ENCODE results near the gene MED13L.

The MED13L gene

DNA sequence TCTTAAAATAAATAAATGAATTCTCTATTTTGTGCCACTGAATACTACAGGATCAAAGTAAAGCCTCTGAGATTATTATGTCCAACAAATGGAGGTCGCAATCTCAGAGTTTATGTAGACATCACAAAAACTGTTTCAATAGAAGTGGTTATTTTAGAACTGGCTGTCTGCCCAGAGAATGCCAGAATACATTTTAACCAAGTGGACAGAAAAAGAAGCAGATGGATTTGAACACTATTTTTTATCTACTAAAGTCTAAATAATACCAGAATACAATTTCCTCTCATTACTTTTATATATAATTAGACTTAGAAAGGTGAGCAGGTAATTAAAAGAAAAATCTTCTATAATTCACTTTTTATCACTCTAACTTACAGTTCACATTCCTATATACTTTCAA is 118.3 kb downstream of the MED13L start:
- no peak overlapping the region for H3K9ac ChIP-seq (ENCODE audit: low read length)
- H3K27ac ChIP-seq (ENCODE audit: low read depth, low read length) = no peak overlapping the region
- H3K4me3 ChIP-seq (ENCODE audit: low read length) = no peak overlapping the region
- H3K27me3 ChIP-seq (ENCODE audit: control insufficient read depth, insufficient read depth, low read length) = no peaks in the 10 kb centered on the region
- H3K4me1 ChIP-seq (ENCODE audit: control insufficient read depth, insufficient read depth, low read length) = peaks cover 11% of the 10 kb centered on the region
- no peaks in the 10 kb centered on the region for H3K36me3 ChIP-seq (ENCODE audit: control insufficient read depth, insufficient read depth, low read length)

DNA sequence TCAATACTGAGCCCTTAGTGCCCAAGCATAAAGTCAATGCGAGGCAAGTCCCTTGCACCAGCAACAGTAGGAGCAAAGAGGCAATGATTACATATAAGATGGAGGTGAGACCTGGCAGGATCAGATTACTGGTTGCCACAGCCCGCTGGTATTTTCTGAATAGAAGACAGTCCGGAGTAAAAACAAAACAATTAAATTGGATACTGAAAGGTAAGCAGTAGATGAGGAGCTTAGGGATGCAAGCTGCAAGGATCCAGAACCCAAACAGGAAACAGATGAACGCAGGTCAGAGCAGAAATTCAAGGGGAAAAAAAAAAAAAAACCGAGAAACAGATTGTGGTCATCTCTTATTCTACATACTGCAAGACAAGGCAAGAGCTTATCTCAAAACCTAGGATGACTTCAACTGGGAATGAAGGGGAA is 119.6 kb downstream of the MED13L start:
- no peak overlapping the region for H3K9ac ChIP-seq (ENCODE audit: low read length)
- peaks cover 15% of the 10 kb centered on the region for H3K4me1 ChIP-seq (ENCODE audit: control insufficient read depth, insufficient read depth, low read length)
- no peaks in the 10 kb centered on the region for H3K27me3 ChIP-seq (ENCODE audit: control insufficient read depth, insufficient read depth, low read length)
- no peak overlapping the region for H3K27ac ChIP-seq (ENCODE audit: low read depth, low read length)
- H3K4me3 ChIP-seq (ENCODE audit: low read length) = no peak overlapping the region
- H3K36me3 ChIP-seq (ENCODE audit: control insufficient read depth, insufficient read depth, low read length) = no peaks in the 10 kb centered on the region

DNA sequence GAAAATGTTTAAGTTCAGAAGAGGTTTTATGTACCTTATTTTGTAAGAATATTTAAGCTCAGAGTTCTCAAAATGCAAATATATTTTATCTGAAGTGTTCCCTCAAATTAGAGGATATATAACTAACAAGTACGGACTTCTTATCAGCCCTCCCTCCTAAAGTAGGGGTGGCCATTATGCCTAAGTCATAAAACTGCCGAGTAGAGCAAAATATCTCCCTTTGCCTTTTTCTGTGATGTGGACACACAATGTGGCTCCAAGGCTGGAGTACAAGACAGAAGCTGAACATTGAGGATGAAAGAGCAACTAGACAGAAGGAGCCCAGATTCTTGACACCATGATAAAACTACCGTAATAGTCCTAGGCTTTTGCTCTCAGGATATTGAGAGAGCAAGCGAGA is 120.9 kb downstream of the MED13L start:
- Histone ChIP-seq H3K27ac (ENCODE audit: low read depth, low read length) (no peak overlapping the region), H3K9ac (ENCODE audit: low read length) (no peak overlapping the region), H3K36me3 (ENCODE audit: control insufficient read depth, insufficient read depth, low read length) (no peaks in the 10 kb centered on the region), H3K4me3 (ENCODE audit: low read length) (no peak overlapping the region), H3K27me3 (ENCODE audit: control insufficient read depth, insufficient read depth, low read length) (no peaks in the 10 kb centered on the region), H3K4me1 (ENCODE audit: control insufficient read depth, insufficient read depth, low read length) (peaks cover 19% of the 10 kb centered on the region)

DNA sequence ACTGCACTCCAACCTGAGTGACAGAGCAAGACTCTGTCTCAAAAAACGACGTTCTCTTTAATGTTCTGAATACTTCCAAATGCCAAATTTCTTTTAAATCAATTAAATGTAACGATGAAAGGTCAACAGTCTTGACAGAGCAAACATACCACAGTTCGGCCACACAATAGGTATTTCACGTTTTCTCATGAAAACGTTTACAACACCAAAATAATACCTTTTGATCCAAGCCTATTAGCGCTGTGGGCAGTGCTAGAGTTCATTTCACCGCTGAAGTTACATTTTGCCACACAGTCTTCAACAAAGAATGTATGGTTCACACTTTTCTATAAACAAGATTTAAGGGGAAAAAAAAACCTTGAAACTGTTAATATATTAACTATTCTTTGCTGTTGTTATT is 122.1 kb downstream of the MED13L start:
- Histone ChIP-seq H3K4me3 (ENCODE audit: low read length) (no peak overlapping the region), H3K27ac (ENCODE audit: low read depth, low read length) (no peak overlapping the region), H3K36me3 (ENCODE audit: control insufficient read depth, insufficient read depth, low read length) (no peaks in the 10 kb centered on the region), H3K27me3 (ENCODE audit: control insufficient read depth, insufficient read depth, low read length) (no peaks in the 10 kb centered on the region), H3K9ac (ENCODE audit: low read length) (no peak overlapping the region), H3K4me1 (ENCODE audit: control insufficient read depth, insufficient read depth, low read length) (peaks cover 19% of the 10 kb centered on the region)

DNA sequence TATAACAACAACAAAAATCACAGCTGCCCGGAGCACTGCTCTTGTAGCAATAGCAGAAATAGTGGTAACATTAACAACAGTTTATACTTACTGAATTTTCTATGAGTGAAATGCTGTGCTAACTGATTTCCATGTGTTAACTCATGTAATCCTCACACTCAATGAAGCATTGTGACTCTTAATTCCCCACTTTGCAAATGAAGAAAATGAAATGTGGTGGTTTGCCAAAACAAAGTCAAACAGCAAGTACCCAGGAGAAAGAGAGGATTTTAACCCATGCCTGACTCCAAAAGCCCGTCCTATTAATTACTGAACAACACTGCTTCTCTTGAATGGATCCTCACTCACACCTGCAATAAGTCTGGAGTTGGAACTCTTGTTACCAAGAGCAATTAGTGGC is 123.5 kb downstream of the MED13L start:
- H3K27ac ChIP-seq (ENCODE audit: low read depth, low read length) = no peak overlapping the region
- no peaks in the 10 kb centered on the region for H3K36me3 ChIP-seq (ENCODE audit: control insufficient read depth, insufficient read depth, low read length)
- H3K4me1 ChIP-seq (ENCODE audit: control insufficient read depth, insufficient read depth, low read length) = peaks cover 10% of the 10 kb centered on the region

DNA sequence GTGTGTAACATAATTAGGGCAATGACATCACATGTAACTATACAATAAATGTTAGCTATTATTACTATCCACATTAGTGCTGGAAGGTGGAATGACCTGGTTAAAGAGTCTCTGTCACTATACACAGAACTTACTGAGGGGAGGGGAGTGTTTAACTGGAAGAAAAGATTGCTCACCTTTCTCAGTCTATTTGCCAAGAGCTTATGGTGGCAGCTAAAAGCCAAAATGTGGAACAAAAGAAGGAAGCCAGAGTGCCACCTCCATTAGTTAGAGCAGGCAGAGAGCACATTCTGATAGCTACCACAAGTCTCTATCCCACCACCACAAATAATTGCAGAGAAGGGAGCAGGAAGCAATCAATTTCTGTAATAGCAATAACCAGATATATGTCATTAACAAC is 124.4 kb downstream of the MED13L start:
- Histone ChIP-seq H3K27me3 (ENCODE audit: control insufficient read depth, insufficient read depth, low read length) (no peaks in the 10 kb centered on the region), H3K4me1 (ENCODE audit: control insufficient read depth, insufficient read depth, low read length) (peaks cover 10% of the 10 kb centered on the region), H3K36me3 (ENCODE audit: control insufficient read depth, insufficient read depth, low read length) (no peaks in the 10 kb centered on the region), H3K27ac (ENCODE audit: low read depth, low read length) (no peak overlapping the region), H3K4me3 (ENCODE audit: low read length) (no peak overlapping the region), H3K9ac (ENCODE audit: low read length) (no peak overlapping the region)

More for the DNA sequence above, 123.5 kb downstream of the MED13L start:
- H3K4me3 ChIP-seq (ENCODE audit: low read length) = no peak overlapping the region
- H3K9ac ChIP-seq (ENCODE audit: low read length) = no peak overlapping the region
- H3K27me3 ChIP-seq (ENCODE audit: control insufficient read depth, insufficient read depth, low read length) = no peaks in the 10 kb centered on the region

DNA sequence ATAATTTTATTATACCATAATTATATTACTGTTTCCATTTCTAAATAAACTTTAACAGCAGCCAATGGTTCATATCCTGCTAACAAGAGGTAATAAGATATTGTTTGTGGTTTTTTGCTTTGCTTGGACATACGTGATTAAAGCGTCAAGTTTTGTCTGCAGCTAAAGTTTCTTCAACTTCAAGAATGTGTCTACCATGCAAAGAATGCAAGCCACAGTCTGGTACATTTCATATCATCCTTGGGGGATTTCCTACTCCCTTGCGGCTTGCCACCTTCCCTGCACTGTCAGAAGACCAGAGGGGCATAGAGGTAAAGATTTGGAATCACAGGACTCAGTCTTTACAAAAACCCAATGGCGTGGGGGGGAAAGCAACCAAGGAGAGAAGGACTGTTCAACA is 125.2 kb downstream of the MED13L start:
- Histone ChIP-seq H3K9ac (ENCODE audit: low read length) (no peak overlapping the region), H3K4me1 (ENCODE audit: control insufficient read depth, insufficient read depth, low read length) (peaks cover 10% of the 10 kb centered on the region), H3K27me3 (ENCODE audit: control insufficient read depth, insufficient read depth, low read length) (no peaks in the 10 kb centered on the region), H3K4me3 (ENCODE audit: low read length) (no peak overlapping the region), H3K27ac (ENCODE audit: low read depth, low read length) (no peak overlapping the region), H3K36me3 (ENCODE audit: control insufficient read depth, insufficient read depth, low read length) (no peaks in the 10 kb centered on the region)

DNA sequence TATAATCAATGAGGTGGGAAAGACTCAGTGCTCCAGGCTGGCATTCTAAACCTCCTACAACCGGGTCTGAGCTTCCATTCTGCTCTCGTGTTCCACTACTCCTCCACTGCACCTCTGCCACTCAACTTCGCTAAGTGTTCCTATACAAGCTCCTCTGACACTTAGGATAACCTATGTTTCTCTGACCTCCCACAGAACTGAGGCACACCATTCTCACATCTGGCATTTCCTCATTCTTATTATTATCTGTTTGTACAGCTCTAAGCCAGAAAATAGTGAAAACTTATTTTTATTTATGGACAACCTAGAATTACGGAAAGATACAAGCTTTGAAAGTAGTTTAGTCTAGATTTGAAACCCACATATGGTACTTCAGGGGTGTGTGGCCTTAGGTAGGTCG is 127.0 kb downstream of the MED13L start:
- Histone ChIP-seq H3K4me3 (ENCODE audit: low read length) (no peak overlapping the region), H3K9ac (ENCODE audit: low read length) (no peak overlapping the region), H3K4me1 (ENCODE audit: control insufficient read depth, insufficient read depth, low read length) (peaks cover 10% of the 10 kb centered on the region), H3K27ac (ENCODE audit: low read depth, low read length) (no peak overlapping the region), H3K36me3 (ENCODE audit: control insufficient read depth, insufficient read depth, low read length) (no peaks in the 10 kb centered on the region), H3K27me3 (ENCODE audit: control insufficient read depth, insufficient read depth, low read length) (no peaks in the 10 kb centered on the region)

DNA sequence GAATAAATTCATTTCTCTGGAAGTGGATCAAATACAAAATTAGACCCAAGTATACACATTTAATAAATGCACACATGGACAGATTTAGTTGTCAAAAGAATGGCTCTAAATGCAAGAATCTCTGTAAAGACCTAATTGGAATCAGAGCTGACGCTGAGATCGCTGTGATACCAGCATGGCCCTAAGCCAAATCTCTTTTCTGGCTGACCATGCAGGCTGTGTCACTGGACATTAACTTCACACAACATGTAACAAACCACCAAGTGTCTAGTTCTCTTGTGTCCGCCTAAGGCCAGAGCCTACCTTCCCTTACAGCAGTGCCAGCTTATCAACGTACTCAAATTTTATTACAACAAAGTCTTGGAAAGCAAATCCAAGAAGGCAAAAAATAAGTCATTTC is 127.5 kb downstream of the MED13L start:
- Histone ChIP-seq H3K4me3 (ENCODE audit: low read length) (no peak overlapping the region), H3K27ac (ENCODE audit: low read depth, low read length) (no peak overlapping the region), H3K4me1 (ENCODE audit: control insufficient read depth, insufficient read depth, low read length) (peaks cover 10% of the 10 kb centered on the region), H3K27me3 (ENCODE audit: control insufficient read depth, insufficient read depth, low read length) (no peaks in the 10 kb centered on the region), H3K9ac (ENCODE audit: low read length) (no peak overlapping the region), H3K36me3 (ENCODE audit: control insufficient read depth, insufficient read depth, low read length) (no peaks in the 10 kb centered on the region)

DNA sequence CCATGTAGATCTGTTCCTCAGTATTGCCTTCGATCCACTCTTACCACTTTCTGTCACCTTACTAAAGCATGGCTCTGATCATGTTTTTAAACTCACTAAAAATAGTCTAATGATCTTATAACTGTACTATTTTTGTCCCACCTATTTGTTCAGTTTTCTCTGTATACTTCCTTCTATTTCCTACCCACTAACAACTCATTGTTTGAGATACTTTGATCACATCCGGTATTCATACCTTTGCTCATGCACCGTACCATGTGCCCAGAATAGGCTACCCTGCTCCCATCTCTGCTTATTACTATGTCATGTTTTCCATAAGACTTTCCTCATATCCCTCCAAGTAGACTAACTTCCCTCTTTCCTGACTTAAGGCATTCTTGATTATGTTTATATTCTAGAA is 128.6 kb downstream of the MED13L start:
- no peak overlapping the region for H3K9ac ChIP-seq (ENCODE audit: low read length)
- H3K4me1 ChIP-seq (ENCODE audit: control insufficient read depth, insufficient read depth, low read length) = peaks cover 12% of the 10 kb centered on the region
- H3K27me3 ChIP-seq (ENCODE audit: control insufficient read depth, insufficient read depth, low read length) = no peaks in the 10 kb centered on the region
- H3K27ac ChIP-seq (ENCODE audit: low read depth, low read length) = no peak overlapping the region
- no peak overlapping the region for H3K4me3 ChIP-seq (ENCODE audit: low read length)
- H3K36me3 ChIP-seq (ENCODE audit: control insufficient read depth, insufficient read depth, low read length) = no peaks in the 10 kb centered on the region

DNA sequence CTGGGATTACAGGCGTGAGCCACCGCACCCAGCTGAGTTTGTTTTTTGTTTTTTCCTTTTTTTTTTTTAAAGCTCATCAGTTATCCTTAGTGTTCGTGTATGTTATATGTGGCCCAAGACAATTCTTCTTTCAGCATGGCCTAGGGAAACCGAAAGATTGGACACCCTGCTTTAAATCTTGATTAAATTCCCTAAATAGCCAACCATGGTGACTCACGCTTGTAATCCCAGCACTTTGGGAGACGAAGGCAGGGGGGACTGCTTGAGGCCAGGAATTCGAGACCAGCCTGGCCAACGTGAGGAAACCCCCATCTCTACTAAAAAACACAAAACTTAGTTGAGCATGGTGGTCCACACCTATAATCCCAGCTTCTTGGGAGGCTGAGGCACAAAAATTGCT is 131.1 kb downstream of the MED13L start:
- Histone ChIP-seq H3K9ac (ENCODE audit: low read length) (no peak overlapping the region), H3K27ac (ENCODE audit: low read depth, low read length) (no peak overlapping the region), H3K27me3 (ENCODE audit: control insufficient read depth, insufficient read depth, low read length) (no peaks in the 10 kb centered on the region), H3K4me1 (ENCODE audit: control insufficient read depth, insufficient read depth, low read length) (peaks cover 23% of the 10 kb centered on the region), H3K4me3 (ENCODE audit: low read length) (no peak overlapping the region), H3K36me3 (ENCODE audit: control insufficient read depth, insufficient read depth, low read length) (no peaks in the 10 kb centered on the region)

DNA sequence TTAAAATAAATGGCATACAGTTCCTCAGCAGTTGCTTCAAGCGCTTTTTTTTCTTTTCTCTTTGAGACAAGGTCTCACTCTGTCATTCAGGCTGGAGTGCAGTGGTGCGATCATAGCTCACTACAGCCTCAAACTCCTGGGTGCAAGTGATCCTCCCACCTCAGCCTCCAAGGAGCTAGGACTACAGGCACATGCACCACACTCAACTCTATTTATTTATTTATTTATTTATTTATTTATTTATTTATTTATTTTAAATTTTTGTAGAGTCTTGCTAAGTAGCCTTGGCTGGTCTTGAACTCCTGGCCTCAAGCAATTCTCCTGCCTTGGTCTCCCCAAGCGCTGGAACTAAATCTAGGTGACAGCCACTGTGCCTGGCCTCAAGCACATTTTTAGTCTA is 132.0 kb downstream of the MED13L start:
- H3K9ac ChIP-seq (ENCODE audit: low read length) = no peak overlapping the region
- peaks cover 28% of the 10 kb centered on the region for H3K4me1 ChIP-seq (ENCODE audit: control insufficient read depth, insufficient read depth, low read length)
- no peak overlapping the region for H3K27ac ChIP-seq (ENCODE audit: low read depth, low read length)
- H3K4me3 ChIP-seq (ENCODE audit: low read length) = no peak overlapping the region
- H3K27me3 ChIP-seq (ENCODE audit: control insufficient read depth, insufficient read depth, low read length) = no peaks in the 10 kb centered on the region
- no peaks in the 10 kb centered on the region for H3K36me3 ChIP-seq (ENCODE audit: control insufficient read depth, insufficient read depth, low read length)

DNA sequence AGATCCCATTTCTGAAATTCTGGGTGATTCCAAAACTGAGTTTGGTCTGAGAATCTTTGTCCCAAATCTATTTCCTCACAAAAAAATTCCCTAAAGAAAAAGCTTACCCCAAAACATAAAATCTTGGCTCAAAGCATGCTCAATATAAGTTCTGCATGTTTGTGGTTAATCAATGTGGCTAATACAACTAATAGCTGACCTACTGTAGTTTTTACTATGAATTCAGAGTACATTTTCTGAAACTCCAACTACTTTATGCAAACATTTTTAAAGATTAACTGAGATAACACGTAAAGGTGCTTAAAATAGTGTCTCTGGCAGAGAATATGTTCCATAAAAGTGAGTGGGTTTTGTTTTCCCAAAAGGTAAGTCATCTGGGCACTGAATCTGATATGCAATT is 133.1 kb downstream of the MED13L start:
- no peak overlapping the region for H3K4me3 ChIP-seq (ENCODE audit: low read length)
- peaks cover 32% of the 10 kb centered on the region for H3K4me1 ChIP-seq (ENCODE audit: control insufficient read depth, insufficient read depth, low read length)
- no peaks in the 10 kb centered on the region for H3K36me3 ChIP-seq (ENCODE audit: control insufficient read depth, insufficient read depth, low read length)
- H3K27me3 ChIP-seq (ENCODE audit: control insufficient read depth, insufficient read depth, low read length) = no peaks in the 10 kb centered on the region
- no peak overlapping the region for H3K9ac ChIP-seq (ENCODE audit: low read length)
- peak overlapping the region; percentile 37 for H3K27ac ChIP-seq (ENCODE audit: low read depth, low read length)
